ENCODE measurements around the gene SORCS2. TPM values are rescaled to one million over a fixed set of nuclear protein-coding genes. Genes with fewer than 3 reads are reported as not detected.

The SORCS2 gene
- total RNA-seq, 1 experiment from 2014 or later, result not detected

GRCh38 chr4:7148337-7148736, 44.0 kb upstream of the SORCS2 start:
- H3K27me3 Mint-ChIP-seq (ENCODE audit: unreplicated experiment), result peaks cover 82% of the 10 kb centered on the region
- no peak for TF ChIP-seq CTCF (IDR thresholded peaks at IDR 0.05; ENCODE audit: unreplicated experiment)
- no peaks in the 10 kb centered on the region for H3K9me3 Mint-ChIP-seq (ENCODE audit: low read depth, unreplicated experiment)
- DNase-seq, result no peak
- intact Hi-C loops (cut with micrococcal nuclease; ENCODE audit: unreplicated experiment), result no loop called here
- no peak overlapping the region for H3K4me3 Mint-ChIP-seq (ENCODE audit: low read depth, unreplicated experiment)
- BruUV-seq (replicated peaks), result no TSS peak
- no peaks in the 10 kb centered on the region for H3K4me1 Mint-ChIP-seq (ENCODE audit: low read depth, unreplicated experiment)
- H3K27ac Mint-ChIP-seq (ENCODE audit: unreplicated experiment), result no peak overlapping the region
- CTCF ChIA-PET, result no interaction called here
- H3K36me3 Mint-ChIP-seq (ENCODE audit: insufficient read depth, unreplicated experiment), result no peaks in the 10 kb centered on the region

- Mint-ChIP-seq H3K4me1 (ENCODE audit: low read depth, unreplicated experiment) (no peaks in the 10 kb centered on the region), H3K36me3 (ENCODE audit: insufficient read depth, unreplicated experiment) (no peaks in the 10 kb centered on the region), H3K27ac (ENCODE audit: unreplicated experiment) (no peak overlapping the region), H3K27me3 (ENCODE audit: unreplicated experiment) (peaks cover 91% of the 10 kb centered on the region), H3K9me3 (ENCODE audit: low read depth, unreplicated experiment) (no peaks in the 10 kb centered on the region), H3K4me3 (ENCODE audit: low read depth, unreplicated experiment) (no peak overlapping the region)
- TF ChIP-seq CTCF (IDR thresholded peaks at IDR 0.05; ENCODE audit: unreplicated experiment), result no peak
- DNase-seq, result no peak
- BruUV-seq (replicated peaks), result no TSS peak
- intact Hi-C loops (cut with micrococcal nuclease; ENCODE audit: unreplicated experiment), result no loop called here
- CTCF ChIA-PET, result no interaction called here
These were observed 42.2 kb upstream of the SORCS2 start for GRCh38 chr4:7150036-7150635.

- Mint-ChIP-seq H3K27me3 (ENCODE audit: unreplicated experiment) (peaks cover 91% of the 10 kb centered on the region), H3K36me3 (ENCODE audit: insufficient read depth, unreplicated experiment) (no peaks in the 10 kb centered on the region)
These were observed 40.6 kb upstream of the SORCS2 start for GRCh38 chr4:7151668-7152227.

GRCh38 chr4:7153711-7154110, 38.6 kb upstream of the SORCS2 start:
- no peak for TF ChIP-seq CTCF (IDR thresholded peaks at IDR 0.05; ENCODE audit: unreplicated experiment)
- CTCF ChIA-PET, result no interaction called here
- no peaks in the 10 kb centered on the region for H3K36me3 Mint-ChIP-seq (ENCODE audit: insufficient read depth, unreplicated experiment)
- H3K27me3 Mint-ChIP-seq (ENCODE audit: unreplicated experiment), result peaks cover 96% of the 10 kb centered on the region
- H3K27ac Mint-ChIP-seq (ENCODE audit: unreplicated experiment), result no peak overlapping the region
- H3K9me3 Mint-ChIP-seq (ENCODE audit: low read depth, unreplicated experiment), result no peaks in the 10 kb centered on the region
- H3K4me3 Mint-ChIP-seq (ENCODE audit: low read depth, unreplicated experiment), result no peak overlapping the region
- intact Hi-C loops (cut with micrococcal nuclease; ENCODE audit: unreplicated experiment), result no loop called here
- no peaks in the 10 kb centered on the region for H3K4me1 Mint-ChIP-seq (ENCODE audit: low read depth, unreplicated experiment)
- DNase-seq, result no peak
- BruUV-seq (replicated peaks), result no TSS peak

More at GRCh38 chr4:7151668-7152227, 40.6 kb upstream of the SORCS2 start:
- no peak overlapping the region for H3K4me3 Mint-ChIP-seq (ENCODE audit: low read depth, unreplicated experiment)
- no peaks in the 10 kb centered on the region for H3K4me1 Mint-ChIP-seq (ENCODE audit: low read depth, unreplicated experiment)
- no peak overlapping the region for H3K27ac Mint-ChIP-seq (ENCODE audit: unreplicated experiment)
- no TSS peak for BruUV-seq (replicated peaks)
- H3K9me3 Mint-ChIP-seq (ENCODE audit: low read depth, unreplicated experiment), result no peaks in the 10 kb centered on the region
- no peak for TF ChIP-seq CTCF (IDR thresholded peaks at IDR 0.05; ENCODE audit: unreplicated experiment)
- DNase-seq, result no peak
- CTCF ChIA-PET, result interaction anchor here (0.6 kb wide), 1 partner anchor 229 kb away, joined by 5 read pairs; no protein-coding TSS in a partner anchor
- intact Hi-C loops (cut with micrococcal nuclease; ENCODE audit: unreplicated experiment), result no loop called here
